ENCODE measurements around the gene HMOX1. TPM values are rescaled to one million over a fixed set of nuclear protein-coding genes. Genes with fewer than 3 reads are reported as not detected.

HMOX1 gene
- total RNA-seq, 4 donors from 2014 or later: 0.51 to 13.8 (median 8.5) TPM

DNA sequence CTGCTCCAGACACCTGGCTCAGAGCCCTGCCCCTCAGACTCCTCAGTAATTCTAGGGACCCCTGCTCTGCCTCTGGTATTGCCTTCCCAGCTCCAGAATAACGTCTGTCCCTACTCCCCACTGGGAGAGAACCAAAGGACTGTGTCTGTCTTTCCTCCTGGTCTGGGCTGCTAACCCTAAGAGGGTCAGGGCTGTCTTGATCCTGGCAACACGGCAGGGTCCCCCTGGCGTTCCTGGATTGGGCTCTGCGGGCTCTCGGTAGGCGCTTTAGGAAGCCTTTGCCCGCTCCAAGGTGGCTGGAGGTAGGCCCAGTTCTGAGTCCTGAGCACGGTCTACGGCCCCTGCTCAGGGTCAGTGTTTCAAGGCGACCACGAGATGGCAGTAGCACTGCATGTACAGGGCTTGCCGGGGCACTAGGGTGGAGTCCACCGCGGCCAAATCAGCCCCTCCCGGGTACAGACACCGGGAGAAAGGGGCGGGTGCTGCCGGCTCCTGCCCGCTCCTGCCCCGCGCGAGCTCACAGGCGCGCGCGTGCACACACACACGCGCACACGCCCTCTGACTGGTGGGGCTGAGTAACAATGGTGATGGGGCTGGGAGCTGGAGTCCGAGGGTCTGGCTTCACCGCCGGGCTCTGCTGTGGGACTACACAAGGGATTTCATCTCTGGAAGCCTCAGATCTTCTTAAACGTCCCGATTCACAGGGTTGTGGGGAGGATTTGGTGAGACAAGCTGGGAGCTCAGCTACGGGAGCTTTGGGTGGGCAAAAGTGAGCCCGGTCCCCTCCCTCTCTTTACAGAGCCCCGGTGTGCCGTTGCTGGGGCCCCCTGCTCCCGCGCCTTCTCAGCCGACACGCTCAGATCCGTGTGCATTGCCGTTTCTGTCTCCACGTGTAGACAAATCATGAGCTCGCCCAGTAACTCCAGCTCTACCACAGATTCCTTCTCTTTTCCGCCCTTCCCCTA, 30.1 kb upstream of the HMOX1 start:
- Histone ChIP-seq H3K4me1 (peaks cover 0 to 10% of the 10 kb centered on the region in 2 donors), H3K4me3 (peak overlapping the region; percentile 35 to 41), H3K9me3 (no peaks in the 10 kb centered on the region), H3K27me3 (no peaks in the 10 kb centered on the region), H3K27ac (peak overlapping the region; percentile 81 to 87), H3K36me3 (no peaks in the 10 kb centered on the region)
- intact Hi-C loops (cut with DNase I; ENCODE audit: low total_unique reads): loop anchor here (2.0 kb wide), 1 partner anchor 232 kb away; no protein-coding TSS in a partner anchor
- peak; percentile 93 to 94 for DNase-seq
- peak in 1 of 2 donors; percentile 39 for TF ChIP-seq POLR2A (IDR thresholded peaks at IDR 0.05)
- TF ChIP-seq, protein P1, sequence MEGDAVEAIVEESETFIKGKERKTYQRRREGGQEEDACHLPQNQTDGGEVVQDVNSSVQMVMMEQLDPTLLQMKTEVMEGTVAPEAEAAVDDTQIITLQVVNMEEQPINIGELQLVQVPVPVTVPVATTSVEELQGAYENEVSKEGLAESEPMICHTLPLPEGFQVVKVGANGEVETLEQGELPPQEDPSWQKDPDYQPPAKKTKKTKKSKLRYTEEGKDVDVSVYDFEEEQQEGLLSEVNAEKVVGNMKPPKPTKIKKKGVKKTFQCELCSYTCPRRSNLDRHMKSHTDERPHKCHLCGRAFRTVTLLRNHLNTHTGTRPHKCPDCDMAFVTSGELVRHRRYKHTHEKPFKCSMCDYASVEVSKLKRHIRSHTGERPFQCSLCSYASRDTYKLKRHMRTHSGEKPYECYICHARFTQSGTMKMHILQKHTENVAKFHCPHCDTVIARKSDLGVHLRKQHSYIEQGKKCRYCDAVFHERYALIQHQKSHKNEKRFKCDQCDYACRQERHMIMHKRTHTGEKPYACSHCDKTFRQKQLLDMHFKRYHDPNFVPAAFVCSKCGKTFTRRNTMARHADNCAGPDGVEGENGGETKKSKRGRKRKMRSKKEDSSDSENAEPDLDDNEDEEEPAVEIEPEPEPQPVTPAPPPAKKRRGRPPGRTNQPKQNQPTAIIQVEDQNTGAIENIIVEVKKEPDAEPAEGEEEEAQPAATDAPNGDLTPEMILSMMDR (IDR thresholded peaks at IDR 0.05): peak; percentile 92 to 98 (median 96)

- Histone ChIP-seq H3K9me3 (no peaks in the 10 kb centered on the region), H3K4me1 (peaks cover 0 to 10% of the 10 kb centered on the region in 2 donors), H3K27ac (peak overlapping the region; percentile 81 to 87), H3K4me3 (no peak overlapping the region), H3K36me3 (no peaks in the 10 kb centered on the region), H3K27me3 (no peaks in the 10 kb centered on the region)
- peak; percentile 55 to 59 for DNase-seq
- no peak for TF ChIP-seq POLR2A (IDR thresholded peaks at IDR 0.05)
- TF ChIP-seq, protein P1 (IDR thresholded peaks at IDR 0.05): peak in 1 of 4 experiments; percentile 10
- intact Hi-C loops (cut with DNase I; ENCODE audit: low total_unique reads): no loop called here
Measured at GRCh38 chr22:35352214-35353111, 28.4 kb upstream of the HMOX1 start.

DNA sequence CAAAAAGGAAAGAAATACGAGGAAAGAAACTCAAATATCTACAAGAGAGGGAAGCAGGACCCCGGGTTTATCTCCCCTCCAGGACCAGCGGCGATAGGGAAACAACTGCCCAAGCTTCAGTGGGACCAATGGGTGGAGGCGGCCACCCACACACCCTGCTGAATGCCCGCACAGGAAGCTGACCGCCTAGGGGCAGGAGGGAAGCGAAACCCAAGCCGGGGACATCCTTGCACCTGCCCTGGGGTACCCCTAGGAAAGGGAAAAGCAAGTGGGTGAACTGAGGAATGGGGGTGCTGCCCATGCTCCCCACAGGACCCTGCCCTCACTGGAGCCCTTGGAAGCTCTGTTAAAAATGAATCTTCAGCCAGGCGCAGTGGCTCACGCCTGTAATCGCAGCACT, 27.6 kb upstream of the HMOX1 start:
- Histone ChIP-seq H3K36me3 (no peaks in the 10 kb centered on the region), H3K4me1 (peaks cover 0 to 10% of the 10 kb centered on the region in 2 donors), H3K9me3 (no peaks in the 10 kb centered on the region), H3K27ac (no peak overlapping the region), H3K4me3 (no peak overlapping the region), H3K27me3 (no peaks in the 10 kb centered on the region)
- intact Hi-C loops (cut with DNase I; ENCODE audit: low total_unique reads): no loop called here
- DNase-seq: no peak
- TF ChIP-seq, protein P1 (IDR thresholded peaks at IDR 0.05): no peak
- TF ChIP-seq POLR2A (IDR thresholded peaks at IDR 0.05): no peak

GRCh38 chr22:35354068-35354467, 26.8 kb upstream of the HMOX1 start:
- H3K4me1 ChIP-seq: peaks cover 0 to 10% of the 10 kb centered on the region in 2 donors
- DNase-seq: no peak
- TF ChIP-seq, protein P1 (IDR thresholded peaks at IDR 0.05): no peak
- no peak for TF ChIP-seq POLR2A (IDR thresholded peaks at IDR 0.05)
- no peak overlapping the region for H3K4me3 ChIP-seq
- intact Hi-C loops (cut with DNase I; ENCODE audit: low total_unique reads): no loop called here
- H3K36me3 ChIP-seq: no peaks in the 10 kb centered on the region
- H3K27me3 ChIP-seq: no peaks in the 10 kb centered on the region
- no peak overlapping the region for H3K27ac ChIP-seq
- H3K9me3 ChIP-seq: no peaks in the 10 kb centered on the region

Data from uterus (tissue), 4 donors.